Body of pancreas (tissue), 4 donors: ENCODE measurements around the gene SYPL1.

Experiments
- POLR2A ChIP-seq, 3 donors: fragments of 450-650 bp; IDR thresholded peaks; one replicate each; pipeline ENCODE4 v1.6.1; 2016; ENCODE audit warnings: antibody characterized with exemption in 3 of 3, mild to moderate bottlenecking in 2 of 3
- TF ChIP-seq, protein P1 (sequence below), 7 experiments: fragments of 450-650 bp in 4 of 7; fragments of 200-600 bp in 3 of 7; sonication (generic) in 3 of 7; IDR thresholded peaks; one replicate each; pipeline ENCODE4 v1.5.1; 2016 to 2019; ENCODE audit warnings: antibody characterized with exemption in 7 of 7

DNA sequence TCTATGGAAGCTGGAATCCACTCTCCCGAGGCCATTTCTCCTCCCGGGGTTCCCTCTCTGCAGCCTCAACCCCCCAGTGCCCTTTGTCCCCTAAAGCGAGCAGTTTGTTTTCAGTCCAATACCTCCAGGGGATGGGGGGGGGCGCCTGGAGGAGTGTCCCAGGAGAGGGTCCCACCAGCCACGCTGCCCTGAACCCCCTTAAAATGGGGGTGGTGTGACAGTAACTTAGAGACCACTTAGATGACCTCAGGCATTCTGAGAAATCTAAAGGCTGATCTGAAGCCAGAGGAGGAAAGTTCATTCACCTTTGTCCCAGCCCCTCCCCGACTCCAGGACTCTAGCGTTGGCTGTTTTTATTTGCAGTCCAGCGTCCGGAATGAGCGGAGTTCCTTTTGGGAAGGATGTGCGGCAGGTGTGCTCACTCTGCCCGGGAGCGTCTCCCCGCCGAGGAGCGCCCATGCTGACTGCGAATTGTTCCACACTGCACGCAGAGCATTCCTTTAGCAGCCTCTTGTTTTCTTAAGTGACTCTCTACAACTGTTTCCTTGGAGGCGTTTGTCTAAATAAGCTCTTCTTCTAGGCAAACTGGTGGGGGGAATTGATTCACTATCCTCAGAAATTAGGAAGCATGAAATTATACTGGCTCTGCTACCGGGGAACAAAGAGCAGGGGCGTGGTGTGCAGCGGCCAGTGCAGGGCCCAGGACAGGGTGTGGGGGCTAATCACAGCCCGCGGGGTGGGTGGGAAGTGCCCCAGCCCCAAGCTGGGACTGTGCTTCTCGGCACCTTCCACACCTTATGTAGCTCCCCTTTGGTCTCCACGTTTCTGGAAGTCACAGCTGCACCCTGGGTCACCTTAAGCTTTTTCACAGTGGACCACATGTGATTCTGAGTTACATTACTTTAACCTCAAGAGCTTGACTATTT is 46.3 kb downstream of the SYPL1 start:
- no peak for TF ChIP-seq POLR2A (IDR thresholded peaks at IDR 0.05)
- TF ChIP-seq, protein P1, sequence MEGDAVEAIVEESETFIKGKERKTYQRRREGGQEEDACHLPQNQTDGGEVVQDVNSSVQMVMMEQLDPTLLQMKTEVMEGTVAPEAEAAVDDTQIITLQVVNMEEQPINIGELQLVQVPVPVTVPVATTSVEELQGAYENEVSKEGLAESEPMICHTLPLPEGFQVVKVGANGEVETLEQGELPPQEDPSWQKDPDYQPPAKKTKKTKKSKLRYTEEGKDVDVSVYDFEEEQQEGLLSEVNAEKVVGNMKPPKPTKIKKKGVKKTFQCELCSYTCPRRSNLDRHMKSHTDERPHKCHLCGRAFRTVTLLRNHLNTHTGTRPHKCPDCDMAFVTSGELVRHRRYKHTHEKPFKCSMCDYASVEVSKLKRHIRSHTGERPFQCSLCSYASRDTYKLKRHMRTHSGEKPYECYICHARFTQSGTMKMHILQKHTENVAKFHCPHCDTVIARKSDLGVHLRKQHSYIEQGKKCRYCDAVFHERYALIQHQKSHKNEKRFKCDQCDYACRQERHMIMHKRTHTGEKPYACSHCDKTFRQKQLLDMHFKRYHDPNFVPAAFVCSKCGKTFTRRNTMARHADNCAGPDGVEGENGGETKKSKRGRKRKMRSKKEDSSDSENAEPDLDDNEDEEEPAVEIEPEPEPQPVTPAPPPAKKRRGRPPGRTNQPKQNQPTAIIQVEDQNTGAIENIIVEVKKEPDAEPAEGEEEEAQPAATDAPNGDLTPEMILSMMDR (IDR thresholded peaks at IDR 0.05): no peak
